HG03103 (cell line): ENCODE results near the gene CD28.
"Not testable (repeated sequence)": the region's sequence is repeated elsewhere in the genome, so short reads cannot be mapped to it uniquely, and the experiment has no call there.

Experiments used
- ATAC-seq: cut with Tn5 transposase; IDR thresholded peaks from one replicate; pipeline ENCODE4 v1.9.1; 2021; ENCODE audit warnings: low read depth; ENCODE audit not compliant: unreplicated experiment

CD28 gene

DNA sequence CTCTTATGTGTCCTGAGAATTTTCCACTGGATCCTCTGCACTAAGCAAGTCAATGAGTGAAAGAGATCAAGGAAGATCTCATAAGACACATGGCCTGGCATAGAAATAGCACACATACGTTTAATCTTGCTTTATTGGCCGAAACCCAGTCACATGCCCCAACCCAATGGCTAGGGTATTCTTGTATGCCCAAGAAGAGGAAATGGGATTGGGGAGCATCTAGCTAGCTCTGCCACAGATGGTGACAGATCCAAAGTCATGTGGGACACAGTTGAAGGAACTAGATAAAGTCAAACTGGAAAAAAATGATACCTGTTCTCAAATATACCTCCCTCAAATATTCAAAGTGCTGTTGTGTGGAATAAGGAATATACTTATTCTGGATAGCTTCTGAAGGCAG, 74.7 kb downstream of the CD28 start:
- no peak for ATAC-seq

DNA sequence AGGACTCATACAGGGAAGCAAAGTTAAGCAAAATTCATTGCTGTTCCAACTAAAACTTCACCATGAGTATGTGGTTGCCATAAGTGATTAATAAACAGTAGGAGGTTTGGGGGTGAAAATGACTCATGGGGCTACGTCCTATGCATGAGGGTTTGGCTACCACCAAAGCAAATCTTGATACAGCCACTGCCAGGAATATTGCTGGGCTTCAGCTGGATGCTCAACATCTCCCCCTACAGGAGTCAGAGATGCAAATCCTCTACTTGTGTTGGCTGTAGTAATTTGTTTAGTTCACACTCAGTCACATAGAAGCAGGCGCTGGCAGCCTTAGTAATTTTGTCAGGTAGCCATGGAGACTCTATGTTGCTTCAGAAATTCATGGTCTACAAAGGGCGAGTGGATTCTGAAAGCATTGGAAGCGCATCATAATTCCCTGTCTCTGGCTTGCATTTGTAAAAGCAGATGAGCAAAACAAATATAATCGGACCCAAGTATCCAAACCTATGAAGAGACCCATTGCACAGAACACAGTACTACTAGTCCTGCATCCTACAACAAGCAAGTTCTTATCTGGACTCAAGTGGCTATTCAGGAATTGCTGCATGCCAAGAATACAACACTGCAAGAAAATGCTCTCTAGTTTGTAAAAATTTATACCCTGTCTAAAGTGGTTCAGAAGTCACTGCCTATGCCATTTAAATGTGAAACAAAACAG, 76.0 kb downstream of the CD28 start:
- peak; percentile 65 for ATAC-seq

DNA sequence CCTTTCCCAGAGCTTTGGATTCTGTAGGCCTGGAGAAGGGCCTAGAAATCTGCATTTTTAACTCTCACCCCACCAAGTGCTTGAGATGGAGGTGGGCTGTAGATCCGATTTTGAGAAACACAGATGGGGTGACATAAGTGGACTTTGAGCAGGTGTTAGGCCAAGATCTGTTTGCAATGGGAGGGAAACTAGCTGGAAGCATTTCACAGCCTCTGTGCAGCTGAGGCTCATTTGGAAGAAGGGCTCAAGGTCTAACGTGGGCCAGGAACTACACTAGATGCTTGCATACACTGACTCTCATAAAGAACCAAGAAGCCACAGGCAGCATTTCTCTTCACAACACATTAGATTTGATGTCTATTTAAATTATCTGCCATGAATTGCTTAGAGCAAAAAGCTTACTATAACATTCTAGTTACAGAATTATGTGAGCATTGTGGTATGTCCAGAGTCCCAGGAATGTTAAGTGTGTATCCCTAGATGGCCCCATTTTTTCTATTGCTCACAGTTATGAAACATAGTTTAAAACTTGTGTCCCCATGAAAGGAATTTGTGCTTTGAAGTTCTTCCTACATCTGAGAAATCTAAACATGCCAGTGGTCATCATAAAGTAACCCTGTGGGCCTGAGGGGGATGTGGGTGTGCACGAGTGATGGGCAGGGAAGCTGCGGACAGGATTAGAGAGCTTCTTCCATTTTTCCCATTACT, 77.2 kb downstream of the CD28 start:
- no peak for ATAC-seq

DNA sequence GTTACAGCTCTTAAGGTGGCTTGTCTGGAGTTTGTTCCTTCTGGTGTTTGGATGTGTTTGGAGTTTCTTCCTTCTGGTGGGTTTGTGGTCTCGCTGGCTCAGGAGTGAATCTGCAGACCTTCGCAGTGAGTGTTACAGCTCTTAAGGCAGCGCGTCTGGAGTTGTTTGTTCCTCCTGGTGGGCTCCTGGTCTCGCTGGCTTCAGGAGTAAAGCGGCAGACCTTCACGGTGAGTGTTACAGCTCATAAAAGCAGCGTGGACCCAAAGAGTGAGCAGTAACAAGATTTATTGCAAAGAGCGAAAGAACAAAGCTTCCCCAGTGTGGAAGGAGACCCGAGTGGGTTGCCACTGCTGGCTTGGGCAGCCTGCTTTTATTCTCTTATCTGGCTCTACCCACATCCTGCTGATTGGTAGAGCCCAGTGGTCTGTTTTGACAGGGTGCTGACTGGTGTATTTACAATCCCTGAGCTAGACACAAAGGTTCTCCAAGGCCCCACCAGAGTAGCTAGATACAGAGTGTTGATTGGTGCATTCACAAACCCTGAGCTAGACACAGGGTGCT, 78.4 kb downstream of the CD28 start:
- not testable (repeated sequence) for ATAC-seq

DNA sequence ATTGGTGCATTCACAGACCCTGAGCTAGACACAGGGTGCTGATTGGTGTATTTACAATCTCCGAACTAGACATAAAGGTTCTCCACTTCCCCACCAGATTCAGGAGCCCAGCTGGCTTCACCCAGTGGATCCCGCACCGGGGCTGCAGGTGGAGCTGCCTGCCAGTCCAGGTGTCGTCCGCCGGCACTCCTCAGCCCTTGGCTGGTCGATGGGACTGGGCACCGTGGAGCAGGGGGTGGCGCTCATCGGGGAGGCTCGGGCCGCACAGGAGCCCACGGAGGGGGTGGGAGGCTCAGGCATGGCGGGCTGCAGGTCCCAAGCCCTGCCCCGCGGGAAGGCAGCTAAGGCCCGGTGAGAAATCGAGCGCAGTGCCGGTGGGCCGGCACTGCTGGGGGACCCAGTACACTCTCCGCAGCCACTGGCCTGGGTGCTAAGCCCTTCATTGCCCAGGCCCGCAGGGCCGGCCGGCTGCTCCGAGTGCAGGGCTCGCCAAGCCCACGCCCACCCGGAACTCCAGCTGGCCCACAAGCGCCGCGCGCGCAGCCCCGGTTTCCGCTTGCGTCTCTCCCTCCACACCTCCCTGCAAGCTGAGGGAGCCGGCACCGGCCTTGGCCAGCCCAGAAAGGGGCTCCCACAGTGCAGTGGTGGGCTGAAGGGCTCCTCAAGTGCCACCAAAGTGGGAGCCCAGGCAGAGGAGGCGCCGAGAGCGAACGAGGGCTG, 79.1 kb downstream of the CD28 start:
- not testable (repeated sequence) for ATAC-seq

DNA sequence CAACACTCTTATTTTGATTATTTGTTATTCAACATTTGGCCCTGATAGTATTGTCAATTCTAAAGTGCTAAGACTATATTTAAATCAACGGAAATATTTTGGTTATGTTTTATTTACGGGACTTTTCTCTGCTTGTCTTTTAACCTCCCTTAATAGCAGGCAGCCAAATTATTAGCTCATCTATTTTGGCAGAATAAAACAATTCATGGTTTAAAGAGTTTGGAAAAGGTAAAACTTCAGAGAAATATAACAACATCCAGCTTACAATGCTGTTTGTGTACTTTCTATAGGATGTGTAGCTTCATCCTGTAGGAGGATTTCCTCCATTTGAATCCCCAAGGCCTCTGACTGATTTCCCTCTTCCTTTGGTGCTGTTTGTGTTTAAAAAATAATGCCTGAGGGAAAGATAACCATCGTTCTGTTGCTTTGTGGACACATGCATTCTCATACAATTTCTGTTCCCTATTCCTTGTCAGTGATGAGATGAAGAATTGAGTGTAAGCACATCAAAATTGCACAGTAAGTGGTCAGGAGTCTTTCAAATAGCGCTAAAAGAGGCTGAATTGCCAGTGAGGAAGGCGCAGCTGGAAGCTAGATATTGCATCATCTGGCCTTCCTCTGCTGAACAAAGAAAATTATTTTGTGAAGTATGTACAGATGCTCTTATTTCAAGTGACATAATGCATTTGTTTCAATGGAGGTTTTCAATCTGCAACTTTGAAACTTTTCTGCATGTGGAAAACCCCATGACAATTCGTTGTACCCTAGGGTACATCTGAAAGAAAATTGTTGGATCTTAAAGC, 80.3 kb downstream of the CD28 start:
- ATAC-seq, result no peak

DNA sequence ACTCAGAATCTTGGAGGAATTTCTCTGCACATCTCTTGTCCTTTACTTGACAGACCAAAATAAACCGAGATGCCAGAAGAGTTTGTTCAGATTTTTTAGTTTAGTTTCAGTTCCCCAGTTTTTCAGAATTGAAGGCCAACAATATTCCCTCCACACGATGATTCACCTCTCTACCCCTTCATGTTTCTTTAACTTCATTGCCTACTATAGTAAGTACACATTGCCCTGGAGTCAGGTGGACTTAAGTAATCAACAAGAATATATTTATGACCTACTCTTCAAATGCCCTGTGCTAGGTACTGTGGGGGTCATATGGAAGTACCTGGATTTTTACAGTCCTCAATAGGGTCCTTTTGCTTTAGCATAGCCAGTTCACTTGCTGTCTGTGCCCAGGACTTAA, 81.5 kb downstream of the CD28 start:
- ATAC-seq, result no peak
